ENCODE data around the gene RIC8A.

DNA sequence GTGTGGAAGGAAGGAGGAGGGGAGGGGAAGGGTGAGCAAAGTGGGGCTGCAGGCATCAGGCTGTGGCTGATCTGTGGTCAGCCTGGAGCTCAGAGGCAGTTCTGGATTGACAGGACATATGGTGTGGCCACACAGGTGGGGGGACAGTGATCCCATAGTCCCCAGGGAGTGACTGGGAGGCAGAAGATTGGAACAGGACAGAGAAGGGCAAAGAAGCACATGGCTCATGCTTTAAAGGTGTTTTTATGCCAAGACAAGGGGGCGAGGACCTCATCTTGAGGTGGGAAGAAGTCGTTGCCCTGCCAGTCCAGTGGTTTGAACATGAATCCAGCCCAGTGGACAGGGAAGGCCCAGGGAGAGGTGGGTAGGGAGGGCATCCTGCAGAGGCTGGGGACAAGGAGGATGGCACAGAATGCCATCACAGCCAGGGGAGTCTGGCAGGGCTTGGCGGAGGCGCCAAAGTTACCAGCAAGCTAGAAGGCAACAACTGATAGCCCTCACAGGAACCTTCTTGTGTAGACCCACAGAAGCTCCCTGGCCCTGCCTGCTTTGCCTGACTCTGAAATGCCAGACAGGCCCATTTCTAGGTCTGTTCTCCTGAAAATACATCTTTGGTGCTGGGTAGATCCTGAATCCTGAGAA, 3.4 kb upstream of the RIC8A start:
- no peak for TF ChIP-seq EZH2 (IDR thresholded peaks at IDR 0.05; ENCODE audit: low read length, unreplicated experiment)
- TF ChIP-seq, protein P1, sequence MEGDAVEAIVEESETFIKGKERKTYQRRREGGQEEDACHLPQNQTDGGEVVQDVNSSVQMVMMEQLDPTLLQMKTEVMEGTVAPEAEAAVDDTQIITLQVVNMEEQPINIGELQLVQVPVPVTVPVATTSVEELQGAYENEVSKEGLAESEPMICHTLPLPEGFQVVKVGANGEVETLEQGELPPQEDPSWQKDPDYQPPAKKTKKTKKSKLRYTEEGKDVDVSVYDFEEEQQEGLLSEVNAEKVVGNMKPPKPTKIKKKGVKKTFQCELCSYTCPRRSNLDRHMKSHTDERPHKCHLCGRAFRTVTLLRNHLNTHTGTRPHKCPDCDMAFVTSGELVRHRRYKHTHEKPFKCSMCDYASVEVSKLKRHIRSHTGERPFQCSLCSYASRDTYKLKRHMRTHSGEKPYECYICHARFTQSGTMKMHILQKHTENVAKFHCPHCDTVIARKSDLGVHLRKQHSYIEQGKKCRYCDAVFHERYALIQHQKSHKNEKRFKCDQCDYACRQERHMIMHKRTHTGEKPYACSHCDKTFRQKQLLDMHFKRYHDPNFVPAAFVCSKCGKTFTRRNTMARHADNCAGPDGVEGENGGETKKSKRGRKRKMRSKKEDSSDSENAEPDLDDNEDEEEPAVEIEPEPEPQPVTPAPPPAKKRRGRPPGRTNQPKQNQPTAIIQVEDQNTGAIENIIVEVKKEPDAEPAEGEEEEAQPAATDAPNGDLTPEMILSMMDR (conservative IDR thresholded peaks at IDR 0.05; ENCODE audit: low read depth, low read length) = no peak
- TF ChIP-seq EZH2phosphoT487 (IDR thresholded peaks at IDR 0.05; ENCODE audit: borderline replicate concordance, low read length) = no peak

Measured in PC-3 (cell line).